Measurements from ENCODE around the gene IL3.

GRCh38 chr5:132074772-132075718 lies 14.6 kb downstream of the IL3 start:
- TF ChIP-seq REST (IDR thresholded peaks at IDR 0.05; ENCODE audit: low read depth) (no peak), TEAD4 (IDR thresholded peaks at IDR 0.05) (no peak), YY1 (IDR thresholded peaks at IDR 0.05; ENCODE audit: low read depth) (no peak), EP300 (IDR thresholded peaks at IDR 0.05; ENCODE audit: borderline replicate concordance) (no peak), CEBPB (IDR thresholded peaks at IDR 0.05) (no peak), TAF1 (IDR thresholded peaks at IDR 0.05; ENCODE audit: low read depth) (no peak), CREB1 (IDR thresholded peaks at IDR 0.05; ENCODE audit: low read depth) (no peak), USF1 (IDR thresholded peaks at IDR 0.05) (peak; percentile 88), TCF12 (IDR thresholded peaks at IDR 0.05; ENCODE audit: low read depth) (no peak), FOXM1 (IDR thresholded peaks at IDR 0.05; ENCODE audit: borderline replicate concordance, low read depth) (no peak), MAX (IDR thresholded peaks at IDR 0.05) (no peak), EGR1 (IDR thresholded peaks at IDR 0.05) (peak; percentile 22; the same call in 1 of the 2 replicates)

All from Ishikawa (cell line).